ENCODE results near the gene CCDC158. TPM values are rescaled to one million over a fixed set of nuclear protein-coding genes. Genes with fewer than 3 reads are reported as not detected.
"Not testable (repeated sequence)": the region's sequence is repeated elsewhere in the genome, so short reads cannot be mapped to it uniquely, and the experiment has no call there.

The CCDC158 gene
- total and polyA plus RNA-seq, 2 donors from 2014 or later = 0.24 to 1.0 TPM

GRCh38 chr4:76364763-76365162, 56.2 kb downstream of the CCDC158 start:
- FAIRE-seq (no peak), DNase-seq (no peak)
- TF ChIP-seq CTCF (IDR thresholded peaks at IDR 0.05; ENCODE audit: borderline replicate concordance, extremely low read depth, insufficient read depth) = no peak
- Histone ChIP-seq H3K4me3 (ENCODE audit: low read length in 3 of 3) (no peak overlapping the region), H3K4me1 (ENCODE audit: control insufficient read depth in 2 of 3, insufficient read depth in 2 of 3, low read depth in 1 of 3, low read length in 3 of 3) (no peaks in the 10 kb centered on the region), H3K9ac (ENCODE audit: low read length in 3 of 3) (no peak overlapping the region), H3K9me3 (ENCODE audit: control insufficient read depth in 2 of 3, insufficient read depth in 1 of 3, low read length in 3 of 3) (peaks cover 0 to 2% (median 0%) of the 10 kb centered on the region in 3 donors), H3K27me3 (ENCODE audit: control insufficient read depth, insufficient read depth, low read length) (no peaks in the 10 kb centered on the region), H3K36me3 (ENCODE audit: control insufficient read depth in 2 of 3, insufficient read depth in 3 of 3, low read length in 3 of 3) (no peaks in the 10 kb centered on the region), H3K27ac (ENCODE audit: low read depth in 2 of 2, low read length in 2 of 2) (no peak overlapping the region)
- intact Hi-C loops (cut with DNase I) = no loop called here

GRCh38 chr4:76363556-76364290, 57.2 kb downstream of the CCDC158 start:
- no peak overlapping the region for H3K27ac ChIP-seq (ENCODE audit: low read depth in 2 of 2, low read length in 2 of 2)
- H3K4me1 ChIP-seq (ENCODE audit: control insufficient read depth in 2 of 3, insufficient read depth in 2 of 3, low read depth in 1 of 3, low read length in 3 of 3) = no peaks in the 10 kb centered on the region
- DNase-seq = no peak
- peaks cover 0 to 2% (median 0%) of the 10 kb centered on the region in 3 donors for H3K9me3 ChIP-seq (ENCODE audit: control insufficient read depth in 2 of 3, insufficient read depth in 1 of 3, low read length in 3 of 3)
- intact Hi-C loops (cut with DNase I) = no loop called here
- no peaks in the 10 kb centered on the region for H3K27me3 ChIP-seq (ENCODE audit: control insufficient read depth, insufficient read depth, low read length)
- no peak overlapping the region for H3K9ac ChIP-seq (ENCODE audit: low read length in 3 of 3)
- no peak for TF ChIP-seq CTCF (IDR thresholded peaks at IDR 0.05; ENCODE audit: borderline replicate concordance, extremely low read depth, insufficient read depth)
- H3K36me3 ChIP-seq (ENCODE audit: control insufficient read depth in 2 of 3, insufficient read depth in 3 of 3, low read length in 3 of 3) = no peaks in the 10 kb centered on the region
- H3K4me3 ChIP-seq (ENCODE audit: low read length in 3 of 3) = no peak overlapping the region
- no peak for FAIRE-seq

- H3K9ac ChIP-seq (ENCODE audit: low read length in 3 of 3) = no peak overlapping the region
- H3K4me1 ChIP-seq (ENCODE audit: control insufficient read depth in 2 of 3, insufficient read depth in 2 of 3, low read depth in 1 of 3, low read length in 3 of 3) = no peaks in the 10 kb centered on the region
- H3K27ac ChIP-seq (ENCODE audit: low read depth in 2 of 2, low read length in 2 of 2) = no peak overlapping the region
- DNase-seq = peak in 2 of 5 donors; percentile 16 to 31
- TF ChIP-seq CTCF (IDR thresholded peaks at IDR 0.05; ENCODE audit: borderline replicate concordance, extremely low read depth, insufficient read depth) = no peak
- H3K4me3 ChIP-seq (ENCODE audit: low read length in 3 of 3) = no peak overlapping the region
- H3K9me3 ChIP-seq (ENCODE audit: control insufficient read depth in 2 of 3, insufficient read depth in 1 of 3, low read length in 3 of 3) = peaks cover 0 to 2% (median 0%) of the 10 kb centered on the region in 3 donors
- intact Hi-C loops (cut with DNase I) = no loop called here
- no peaks in the 10 kb centered on the region for H3K36me3 ChIP-seq (ENCODE audit: control insufficient read depth in 2 of 3, insufficient read depth in 3 of 3, low read length in 3 of 3)
- FAIRE-seq = no peak
- H3K27me3 ChIP-seq (ENCODE audit: control insufficient read depth, insufficient read depth, low read length) = no peaks in the 10 kb centered on the region
Observed at GRCh38 chr4:76361689-76362412, 59.1 kb downstream of the CCDC158 start.

GRCh38 chr4:76359881-76360466, 61.0 kb downstream of the CCDC158 start:
- H3K36me3 ChIP-seq (ENCODE audit: control insufficient read depth in 2 of 3, insufficient read depth in 3 of 3, low read length in 3 of 3); H3K9ac ChIP-seq (ENCODE audit: low read length in 3 of 3); H3K9me3 ChIP-seq (ENCODE audit: control insufficient read depth in 2 of 3, insufficient read depth in 1 of 3, low read length in 3 of 3); FAIRE-seq; H3K4me1 ChIP-seq (ENCODE audit: control insufficient read depth in 2 of 3, insufficient read depth in 2 of 3, low read depth in 1 of 3, low read length in 3 of 3); DNase-seq; H3K27ac ChIP-seq (ENCODE audit: low read depth in 2 of 2, low read length in 2 of 2); intact Hi-C loops (cut with DNase I); H3K4me3 ChIP-seq (ENCODE audit: low read length in 3 of 3); H3K27me3 ChIP-seq (ENCODE audit: control insufficient read depth, insufficient read depth, low read length): not testable (repeated sequence)

Measured in kidney (tissue), 14 donors.